Stimulated activated CD8-positive, alpha-beta memory T cell treated with anti-CD3 and anti-CD28 coated beads, Interleukin-15, amount 100 ng/mL, for 48 hours (primary cell): ENCODE data around the gene NPPC.
"Not testable (repeated sequence)": the region's sequence is repeated elsewhere in the genome, so short reads cannot be mapped to it uniquely, and the experiment has no call there.

ENCODE experiments used
- DNase-seq, 2 donors: peaks; one replicate each; pipeline ENCODE4 v3.0.0-alpha.2; 2020; ENCODE audit warnings: low read depth in 2 of 2

Gene NPPC, protein sequence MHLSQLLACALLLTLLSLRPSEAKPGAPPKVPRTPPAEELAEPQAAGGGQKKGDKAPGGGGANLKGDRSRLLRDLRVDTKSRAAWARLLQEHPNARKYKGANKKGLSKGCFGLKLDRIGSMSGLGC

DNA sequence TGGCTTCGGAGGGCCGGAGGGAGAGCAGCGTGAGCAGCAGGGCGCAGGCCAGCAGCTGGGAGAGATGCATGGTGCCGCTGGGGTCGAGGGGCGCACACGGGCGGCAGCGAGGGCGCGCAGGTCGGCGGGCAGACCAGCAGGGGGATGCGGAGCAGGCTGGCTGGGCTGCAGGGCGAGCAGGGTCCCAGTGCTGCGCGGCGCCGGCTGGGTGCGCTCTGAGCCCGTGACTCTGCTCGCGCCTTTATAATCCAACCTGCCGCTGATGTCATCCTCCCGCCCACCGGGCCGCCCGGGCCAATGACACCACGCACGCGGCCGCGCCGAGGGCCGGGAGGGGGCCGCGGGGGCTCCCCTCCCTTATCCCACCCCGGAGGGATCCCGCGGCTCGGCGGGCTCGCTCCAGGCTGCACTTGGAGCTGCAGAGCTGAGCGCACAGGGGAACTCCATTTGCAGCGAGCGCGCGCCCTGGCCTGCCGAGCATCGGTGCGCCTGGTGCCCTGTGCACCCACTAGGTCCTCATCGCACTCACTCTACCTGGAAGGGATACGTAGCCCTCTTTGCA, at the start of gene NPPC:
TSS of gene NPPC (minus strand) at position 217 of the 562 bp plus-strand sequence. CDS start at position 70, 147 bp downstream.
- peak; percentile 68 to 74 for DNase-seq

DNA sequence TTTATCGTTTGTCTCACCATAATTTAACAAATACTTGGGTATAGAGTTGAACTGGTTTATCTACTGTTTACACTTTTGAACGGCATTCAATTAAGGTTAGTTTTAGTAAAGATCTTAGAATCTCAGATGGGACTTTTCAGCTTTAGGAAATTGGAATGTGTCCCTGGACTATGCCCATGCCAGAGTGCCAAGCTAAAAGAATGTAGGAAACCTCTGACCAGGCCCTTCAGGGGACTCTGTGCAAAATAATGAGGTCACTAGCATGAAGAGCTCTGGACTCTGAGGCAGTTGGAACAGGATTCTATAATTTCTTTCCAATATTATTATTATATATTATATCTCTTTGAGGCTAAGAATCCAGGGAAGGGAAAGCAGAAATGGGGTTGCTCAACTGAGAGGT, 48.8 kb upstream of the NPPC start:
- DNase-seq: no peak

DNA sequence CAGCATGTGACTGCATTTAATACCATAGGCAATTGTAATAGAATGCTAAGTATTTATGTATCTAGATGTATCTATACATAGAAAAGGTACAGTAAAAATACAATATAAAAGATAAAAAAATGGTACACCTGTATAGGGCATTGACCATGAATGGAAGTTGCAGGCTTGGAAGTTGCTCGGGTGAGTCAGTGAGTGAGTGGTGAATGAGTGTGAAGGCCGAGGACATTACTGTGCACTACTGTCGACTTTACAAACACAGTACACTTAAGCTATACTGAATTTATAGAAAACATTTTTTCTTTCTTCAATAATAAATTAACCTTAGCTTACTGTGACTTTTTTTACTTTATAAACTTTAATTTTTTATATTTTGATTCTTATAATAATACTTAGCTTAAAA, 44.3 kb upstream of the NPPC start:
- DNase-seq: no peak

DNA sequence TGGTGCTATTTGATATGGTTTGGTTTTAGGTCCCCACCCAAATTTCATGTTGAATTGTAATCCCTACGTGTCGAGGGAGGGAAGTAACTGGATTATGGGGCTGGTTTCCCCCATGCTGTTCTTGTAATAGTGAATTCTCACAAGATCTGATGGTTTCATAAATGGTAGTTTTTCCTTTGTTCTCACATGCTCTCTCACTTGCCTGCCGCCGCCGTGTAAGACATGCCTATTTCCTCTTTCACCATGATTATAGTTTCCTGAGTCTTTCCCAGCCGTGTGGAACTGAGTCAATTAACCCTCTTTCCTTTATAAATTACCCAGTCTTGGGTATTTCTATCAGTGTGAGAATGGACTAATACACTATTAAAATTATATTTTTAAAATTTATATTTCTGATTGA, 42.6 kb upstream of the NPPC start:
- no peak for DNase-seq

DNA sequence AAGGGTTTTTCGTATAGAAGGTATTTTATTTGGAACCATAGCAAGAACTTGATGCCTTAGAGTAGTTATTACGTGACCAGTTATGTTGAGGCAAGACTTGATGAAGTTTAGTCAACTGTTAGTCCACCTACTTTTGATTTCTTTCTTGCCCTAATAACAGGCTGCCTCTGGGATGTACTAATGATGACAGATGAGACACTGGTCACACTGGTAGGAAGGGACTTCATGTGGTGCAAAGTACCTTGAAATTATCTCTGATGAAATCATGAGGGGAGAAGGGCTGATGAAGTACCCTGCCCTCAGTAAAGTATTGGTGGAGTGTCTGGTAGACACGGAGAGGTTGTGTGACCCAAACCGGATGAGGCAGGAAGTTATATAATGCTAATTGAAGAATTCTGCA, 40.7 kb upstream of the NPPC start:
- DNase-seq: no peak

DNA sequence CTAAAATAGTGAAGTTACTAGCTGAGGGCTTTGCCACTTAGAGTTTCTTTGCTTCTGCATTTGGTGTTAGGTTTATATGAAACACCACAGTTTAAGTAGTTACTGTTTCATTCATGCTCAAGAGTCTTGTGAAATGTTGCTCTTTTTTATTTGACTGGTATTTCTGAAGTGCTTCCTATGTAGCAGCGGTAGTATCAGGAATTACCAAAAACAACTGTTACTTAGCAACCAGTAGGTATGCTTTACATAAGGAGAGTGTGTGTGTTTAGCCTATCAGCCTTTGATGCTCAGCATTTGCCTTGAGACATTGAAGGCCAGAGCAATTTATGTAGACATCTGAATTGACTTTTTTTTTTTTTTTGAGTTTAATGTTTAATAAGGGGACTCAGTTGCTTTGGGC, 38.9 kb upstream of the NPPC start:
- no peak for DNase-seq

DNA sequence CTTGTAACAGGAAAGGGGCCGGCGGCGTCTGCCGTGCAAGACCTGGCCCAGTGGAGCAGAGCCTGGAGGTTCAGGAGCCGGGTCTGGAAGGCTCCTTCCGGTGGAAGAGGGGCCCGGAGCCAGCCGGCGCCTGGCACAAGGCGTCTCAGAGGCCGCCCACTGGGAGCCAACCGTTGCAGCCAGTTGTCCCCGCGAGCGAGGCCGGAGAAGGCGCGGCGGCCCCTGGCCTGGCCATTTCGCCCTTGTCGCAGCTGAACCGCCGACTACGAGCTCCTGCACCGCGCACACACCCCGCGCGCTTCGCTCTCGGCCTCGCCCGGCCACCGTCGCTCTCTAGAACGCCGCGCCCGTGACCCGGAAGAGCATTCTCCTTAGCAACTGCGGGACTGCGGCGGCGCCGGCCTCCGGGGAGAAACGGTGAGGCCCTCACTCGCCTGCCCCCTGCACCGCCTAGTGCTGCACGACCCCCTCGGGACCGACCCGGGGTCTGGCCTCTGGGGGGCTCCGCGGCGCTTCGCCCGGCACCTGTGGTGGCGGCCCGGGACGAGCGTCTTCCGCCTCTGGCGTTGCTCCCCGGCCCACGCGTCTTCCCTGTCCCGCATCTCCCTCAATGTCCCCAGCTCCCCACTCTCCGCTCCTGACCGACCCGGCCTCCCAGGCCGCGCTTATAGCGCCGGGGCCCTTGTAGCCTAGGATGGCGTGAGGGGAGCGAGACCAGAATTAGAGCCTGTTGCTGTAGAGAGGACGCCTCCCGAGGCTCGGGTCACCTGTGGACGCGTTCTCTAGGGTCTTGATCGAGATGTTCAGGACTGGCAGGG, 35.4 kb upstream of the NPPC start, which contains the start of gene DIS3L2:
TSS of gene DIS3L2 (plus strand) at position 365 of the 818 bp plus-strand sequence. CDS start 53,215 bp downstream, outside the sequence.
- peak; percentile 66 to 76 for DNase-seq

DNA sequence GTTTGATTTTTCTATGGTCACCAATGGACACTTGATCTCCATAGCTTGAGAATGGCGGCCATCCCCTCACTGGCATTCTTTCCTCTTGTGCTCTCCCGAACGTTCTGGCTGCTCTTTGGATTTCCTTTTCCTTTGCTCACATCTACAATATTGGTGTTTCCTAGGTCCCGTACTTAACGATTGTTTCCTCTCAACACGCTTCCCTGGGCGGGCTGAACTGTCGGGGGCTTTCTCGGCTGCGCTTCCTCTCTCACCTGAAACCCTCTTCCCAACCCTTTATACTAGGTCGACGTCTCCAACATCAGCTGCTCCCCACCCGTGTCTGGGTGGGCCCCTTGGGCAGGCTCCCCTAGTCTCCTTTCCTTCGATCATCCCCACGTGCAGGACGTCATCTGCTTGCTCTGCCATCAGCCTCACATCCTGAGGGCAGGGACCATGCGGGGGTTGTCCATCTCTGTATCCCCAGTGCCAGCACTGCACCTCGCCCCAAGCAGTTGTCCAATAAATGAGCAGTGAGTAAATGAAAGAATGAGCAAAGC, 34.7 kb upstream of the NPPC start:
- no peak for DNase-seq

DNA sequence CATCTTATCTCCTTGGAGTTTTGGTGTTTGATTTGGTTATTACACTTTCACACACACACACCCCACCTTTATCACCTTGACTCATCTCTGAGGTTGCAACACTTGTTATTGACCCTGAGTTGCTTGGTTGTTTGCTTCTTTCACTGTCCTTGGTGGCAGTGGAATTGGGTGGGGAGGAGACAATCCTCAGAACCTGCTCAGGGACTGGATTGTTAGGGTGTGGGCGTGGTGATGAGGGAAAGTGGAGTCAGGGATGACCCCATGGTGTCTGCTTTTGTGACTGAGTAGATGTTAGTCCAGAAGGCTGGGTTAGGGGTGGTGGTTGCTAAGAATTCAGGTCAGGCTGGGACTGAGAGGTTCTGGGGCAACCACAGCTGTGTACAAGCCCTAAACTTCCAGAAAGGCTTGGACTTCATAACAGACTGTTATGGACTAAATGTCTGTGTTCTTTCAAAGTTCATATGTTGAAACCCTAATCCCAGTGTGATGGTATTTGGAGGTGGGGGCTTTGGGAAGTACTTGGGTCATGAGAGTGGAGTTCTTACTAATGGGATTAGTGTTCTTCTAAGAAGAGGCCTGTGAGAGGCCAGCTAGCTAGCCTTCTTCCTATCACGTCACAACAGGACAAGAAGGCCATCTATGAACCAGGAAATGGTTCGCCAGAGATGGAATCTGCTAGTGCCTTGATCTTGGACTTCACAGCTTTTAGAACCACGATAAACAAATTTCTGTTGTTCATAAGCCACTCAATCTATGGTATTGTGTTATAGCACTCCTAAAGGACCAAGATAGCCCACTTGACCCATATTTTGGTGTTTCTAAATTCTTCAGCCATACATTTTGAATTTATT, 31.9 kb upstream of the NPPC start:
- DNase-seq: no peak

DNA sequence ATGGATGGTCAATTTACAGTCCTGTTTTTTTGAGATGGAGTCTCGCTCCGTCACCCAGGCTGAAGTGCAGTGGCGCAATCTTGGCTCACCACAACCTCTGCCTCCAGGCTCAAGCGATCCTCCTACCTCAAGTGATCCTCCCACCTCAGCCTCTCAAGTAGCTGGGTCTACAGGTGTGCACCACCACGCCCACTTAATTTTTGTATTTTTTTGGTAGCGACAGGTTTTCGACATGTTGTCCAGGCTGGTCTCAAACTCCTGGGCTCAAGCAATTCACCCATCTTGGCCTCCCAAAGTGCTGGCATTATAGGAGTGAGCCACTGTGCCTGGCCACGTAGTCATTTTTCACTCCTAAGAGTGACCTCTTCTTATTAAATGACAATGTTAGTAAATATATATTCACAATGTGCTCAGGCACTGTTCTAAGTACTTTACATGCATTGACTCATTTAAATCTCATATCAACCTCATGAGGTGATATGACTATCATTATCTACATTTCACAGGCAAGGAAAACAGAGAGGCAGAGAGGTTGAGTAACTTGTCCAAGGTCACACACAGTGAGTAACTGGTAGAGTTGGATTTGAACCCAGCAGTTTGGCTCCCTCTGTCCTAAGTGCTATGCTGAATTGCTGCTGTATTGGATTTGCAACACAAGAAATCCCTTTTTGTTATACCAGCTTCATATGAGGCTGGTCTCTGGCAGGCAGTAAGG, 29.7 kb upstream of the NPPC start:
- no peak for DNase-seq

DNA sequence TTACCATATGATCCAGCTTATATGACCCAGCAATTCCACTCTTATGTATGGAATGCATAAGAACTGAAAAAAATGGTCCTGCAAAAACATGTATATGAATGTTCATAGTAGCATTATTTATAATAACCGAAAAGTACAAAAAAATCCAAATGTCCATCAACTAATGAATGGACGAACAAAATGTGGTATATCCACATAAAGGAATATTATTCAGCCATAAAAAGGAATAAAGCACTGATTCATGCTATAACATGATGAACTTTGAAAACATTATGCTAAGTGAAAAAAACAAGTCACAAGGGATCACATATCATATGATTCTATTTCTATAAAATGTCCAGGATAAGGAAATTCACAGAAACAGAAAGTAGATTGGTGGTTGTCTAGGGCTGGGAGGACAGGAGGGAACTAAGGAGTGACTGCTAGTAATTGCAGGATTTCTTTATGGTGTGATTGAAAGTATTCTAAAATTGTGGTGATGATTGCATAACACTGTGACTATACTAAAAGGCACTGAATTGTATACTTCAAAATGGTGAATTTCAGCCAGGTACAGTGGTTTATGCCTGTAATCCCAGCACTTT, 25.3 kb upstream of the NPPC start:
- DNase-seq: no peak

DNA sequence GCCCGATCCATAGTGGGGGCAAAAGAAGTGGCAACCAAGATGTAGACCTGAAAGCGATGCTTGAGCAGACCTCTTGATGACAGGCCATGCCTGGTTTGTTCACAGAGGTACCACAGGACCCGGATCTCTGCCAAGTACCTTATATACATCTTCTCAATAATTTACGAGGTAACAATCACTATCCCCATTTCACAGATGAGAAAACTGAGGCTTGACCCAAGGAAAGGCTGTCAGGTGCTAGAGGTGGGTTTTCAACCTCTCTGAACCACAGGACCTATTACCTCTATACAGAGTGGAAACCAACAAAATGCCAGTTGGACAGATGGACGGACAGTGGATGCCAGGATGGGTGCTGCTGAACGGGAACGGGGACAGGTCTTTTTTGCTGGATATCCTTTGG, 21.5 kb upstream of the NPPC start:
- DNase-seq: no peak

DNA sequence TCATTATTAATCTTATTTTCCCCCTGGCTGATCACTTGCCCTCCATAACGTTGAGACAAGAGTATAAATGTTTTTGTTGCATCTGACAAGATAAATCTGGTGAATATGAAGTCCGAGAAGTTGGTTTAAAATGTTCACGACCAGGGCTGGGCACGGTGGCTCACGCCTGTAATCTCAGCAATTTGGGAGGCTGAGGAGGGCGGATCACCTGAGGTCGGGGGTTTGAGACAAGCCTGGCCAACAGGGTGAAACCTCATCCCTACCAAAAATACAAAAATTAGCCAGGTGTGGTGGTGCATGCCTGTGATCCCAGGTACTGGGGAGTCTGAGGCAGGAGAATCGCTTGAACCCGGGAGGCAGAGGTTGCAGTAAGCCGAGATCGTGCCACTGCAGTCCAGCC, 20.9 kb upstream of the NPPC start:
- DNase-seq: not testable (repeated sequence)

DNA sequence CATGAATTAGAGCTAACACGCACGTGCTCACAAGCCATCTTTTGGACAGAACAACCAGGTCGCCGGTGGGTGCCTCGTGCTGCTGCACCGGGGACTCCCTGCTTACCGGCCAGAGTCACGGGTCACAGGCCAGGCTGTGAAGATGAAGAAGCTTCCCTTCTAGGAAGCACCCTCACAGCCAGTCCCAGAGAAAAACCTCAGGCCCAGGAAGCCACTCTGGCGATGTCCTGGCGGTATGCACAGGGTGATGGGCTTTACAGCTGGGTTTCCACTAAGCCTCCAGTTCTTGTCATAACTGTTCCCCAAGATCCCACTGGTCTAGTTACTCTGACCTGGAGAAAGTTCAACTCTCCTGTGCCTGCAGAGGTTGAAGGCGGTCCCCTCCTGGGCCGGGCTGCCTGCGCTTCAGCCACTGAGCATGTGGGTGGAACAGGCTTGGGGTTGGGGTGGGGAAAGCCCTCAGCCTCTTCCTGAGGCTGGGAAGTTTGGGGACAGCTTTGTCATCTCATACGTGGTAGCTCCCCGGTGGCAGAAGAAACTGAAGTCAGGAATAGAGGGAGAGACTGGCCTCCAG, 20.1 kb upstream of the NPPC start:
- no peak for DNase-seq

DNA sequence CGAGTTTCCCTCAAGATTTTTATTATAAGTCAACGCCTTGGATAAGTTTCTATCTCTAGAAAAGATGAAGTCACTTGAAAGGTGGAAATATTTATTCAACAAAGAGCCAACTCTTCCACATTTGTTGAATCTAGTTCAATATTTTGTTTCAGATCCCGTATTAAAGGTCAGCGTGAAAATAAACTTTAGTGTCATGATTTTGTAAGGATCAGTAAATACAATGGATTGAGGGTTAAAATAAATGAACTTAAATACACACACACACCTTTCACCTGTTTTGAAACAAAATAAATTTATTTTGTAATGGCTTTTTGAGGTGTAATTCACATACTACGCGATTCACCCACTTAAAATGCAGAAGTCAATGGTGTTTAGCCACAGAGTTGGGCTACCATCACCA, 16.0 kb upstream of the NPPC start:
- DNase-seq: no peak

DNA sequence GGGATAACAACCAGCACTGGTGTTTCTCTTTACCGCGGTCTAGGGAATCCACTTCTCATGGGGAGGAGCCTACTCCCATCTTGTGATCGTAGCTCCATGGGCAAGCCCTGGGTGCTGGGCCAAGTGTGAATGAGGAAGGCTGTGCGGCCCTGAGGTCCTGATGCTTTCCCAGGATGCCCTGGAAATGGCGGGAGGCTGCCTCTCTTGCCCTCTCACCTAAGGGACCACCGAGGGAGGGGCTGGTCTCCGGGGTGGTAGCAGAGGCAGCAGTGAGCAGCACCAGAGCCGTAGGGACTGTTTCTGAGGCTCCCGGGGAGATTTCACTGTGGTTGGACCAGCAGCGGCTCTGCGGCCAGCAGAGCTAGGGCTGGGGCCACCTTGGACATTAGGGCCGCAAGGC, 15.5 kb upstream of the NPPC start:
- no peak for DNase-seq

DNA sequence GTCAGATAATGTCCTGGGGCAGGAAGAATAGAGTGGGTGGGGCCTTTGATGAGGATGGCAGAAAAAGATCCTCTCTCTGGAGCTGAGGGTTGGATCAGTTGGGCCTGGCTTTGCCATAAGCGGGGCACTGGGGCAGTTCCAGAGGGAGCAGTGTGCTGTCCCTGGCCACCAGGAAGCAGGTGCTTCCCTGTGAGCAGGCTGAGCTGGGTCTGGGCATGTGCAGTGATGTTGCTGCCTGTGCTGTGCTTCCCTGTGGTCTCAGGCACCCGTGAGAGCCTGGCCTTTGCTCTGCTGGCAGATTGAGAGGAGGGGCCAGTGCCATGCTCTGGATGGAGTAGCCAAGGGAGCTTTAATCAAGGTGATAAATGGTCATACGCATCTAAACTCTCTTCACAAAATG, 14.6 kb upstream of the NPPC start:
- DNase-seq: no peak

DNA sequence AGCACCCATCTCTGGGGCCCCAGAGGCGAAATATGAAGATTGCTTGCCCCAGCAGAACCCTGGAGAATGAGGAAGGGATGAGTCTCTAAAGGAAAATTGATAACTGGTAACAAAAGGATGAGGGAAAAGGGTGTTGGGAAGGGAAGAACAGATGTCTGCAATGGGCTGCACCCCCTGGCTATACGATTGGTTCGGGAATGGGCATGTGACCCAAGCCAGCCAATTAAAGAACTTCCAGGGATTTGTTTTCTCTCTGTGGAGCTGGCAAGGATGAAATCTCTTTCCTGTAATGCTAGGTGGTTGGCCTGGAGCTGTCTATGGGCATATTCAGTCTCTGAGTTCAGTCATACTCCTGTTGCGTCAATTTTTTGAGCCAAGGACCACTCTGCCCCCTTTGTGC, 12.8 kb upstream of the NPPC start:
- DNase-seq: no peak

DNA sequence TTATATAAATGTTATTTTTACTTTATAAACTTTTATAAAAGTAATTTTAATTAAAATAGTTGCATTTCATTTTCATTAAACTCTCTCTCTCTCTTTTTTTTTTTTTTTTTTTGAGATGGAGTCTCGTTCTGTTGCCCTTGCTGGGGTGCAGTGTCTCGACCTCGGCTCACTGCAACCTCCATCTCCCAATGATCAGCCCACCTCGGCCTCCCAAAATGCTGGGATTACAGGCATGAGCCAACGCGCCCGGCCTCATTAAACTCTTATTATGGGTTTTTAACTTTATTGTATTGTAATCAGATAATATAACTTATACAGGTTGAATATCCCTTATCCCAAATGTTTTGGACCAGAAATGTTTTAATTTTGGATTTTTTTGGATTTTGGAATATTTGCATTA, 10.9 kb upstream of the NPPC start:
- no peak for DNase-seq

DNA sequence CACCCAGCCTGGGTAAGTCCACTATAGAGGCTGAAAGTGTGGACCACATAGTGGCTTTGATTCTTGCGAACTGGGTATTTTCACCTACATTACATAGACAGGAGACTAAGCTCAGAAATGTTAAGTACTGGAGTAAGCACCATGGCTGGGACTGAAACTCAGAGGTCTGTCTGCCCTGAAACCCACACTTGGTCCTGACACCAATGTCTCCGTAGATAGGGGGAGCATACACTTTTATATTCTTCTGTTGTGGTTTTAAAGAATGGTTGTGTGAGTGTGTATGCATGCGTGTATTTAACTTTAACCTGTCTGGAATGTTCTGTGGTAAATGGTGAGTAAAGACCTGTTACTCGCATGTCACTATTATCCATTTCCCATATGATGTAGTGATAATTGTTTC, 10.3 kb upstream of the NPPC start:
- no peak for DNase-seq

DNA sequence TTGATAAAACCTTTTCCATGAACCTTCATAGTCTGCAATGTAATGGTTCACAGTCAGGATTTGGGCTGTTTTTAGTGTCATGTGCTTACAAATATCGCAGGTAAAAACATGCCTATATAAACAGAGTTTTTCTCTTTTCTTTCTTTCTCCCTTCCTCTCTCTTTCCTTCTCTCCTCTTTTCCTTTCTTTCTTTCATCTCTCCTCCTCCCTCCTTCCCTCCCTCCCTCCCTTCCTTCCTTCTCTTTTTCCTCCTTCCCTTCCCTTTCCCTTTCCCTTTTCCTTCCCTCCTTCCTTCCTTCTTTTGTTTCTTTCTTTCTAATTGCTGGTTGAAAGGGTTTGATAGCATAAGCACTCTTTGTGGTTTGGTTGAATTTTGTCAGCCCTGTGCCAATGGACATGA, 9.6 kb upstream of the NPPC start:
- no peak for DNase-seq
